GM18526 (cell line): ENCODE measurements around the gene BFAR.

Experiments used
- POLR2A ChIP-seq: IDR thresholded peaks from 3 replicates; pipeline ENCODE4 v1.6.1; 2011; ENCODE audit not compliant: insufficient read length; ENCODE audit errors: extremely low read depth

BFAR gene

GRCh38 chr16:14632693-14633569 lies at the start of gene BFAR:
TSS of gene BFAR (plus strand) at chr16:14632951. CDS start at chr16:14644347, 11,396 bp downstream.
- peak; percentile 99 for TF ChIP-seq POLR2A

- no peak for TF ChIP-seq POLR2A
Observed at GRCh38 chr16:14585287-14585686, 47.5 kb upstream of the BFAR start.

GRCh38 chr16:14586637-14587305 lies 46.0 kb upstream of the BFAR start:
- TF ChIP-seq POLR2A = no peak

- TF ChIP-seq POLR2A = no peak
Observed at GRCh38 chr16:14600164-14600563, 32.6 kb upstream of the BFAR start.

GRCh38 chr16:14602443-14602963 lies 30.2 kb upstream of the BFAR start:
- TF ChIP-seq POLR2A = no peak

GRCh38 chr16:14606102-14606501 lies 26.6 kb upstream of the BFAR start:
- TF ChIP-seq POLR2A = no peak

- no peak for TF ChIP-seq POLR2A
Observed at GRCh38 chr16:14608111-14608566, 24.6 kb upstream of the BFAR start.

- no peak for TF ChIP-seq POLR2A
Observed at GRCh38 chr16:14608604-14609003, 24.1 kb upstream of the BFAR start.

GRCh38 chr16:14609716-14610115 lies 23.0 kb upstream of the BFAR start:
- no peak for TF ChIP-seq POLR2A

GRCh38 chr16:14611660-14612059 lies 21.1 kb upstream of the BFAR start:
- no peak for TF ChIP-seq POLR2A

GRCh38 chr16:14613991-14614390 lies 18.8 kb upstream of the BFAR start:
- TF ChIP-seq POLR2A = no peak

- TF ChIP-seq POLR2A = no peak
Observed at GRCh38 chr16:14616280-14616679, 16.5 kb upstream of the BFAR start.

GRCh38 chr16:14618566-14618965 lies 14.2 kb upstream of the BFAR start:
- TF ChIP-seq POLR2A = no peak

- TF ChIP-seq POLR2A = no peak
Observed at GRCh38 chr16:14627078-14627477, 5.7 kb upstream of the BFAR start.

- no peak for TF ChIP-seq POLR2A
Observed at GRCh38 chr16:14628806-14629611, 3.7 kb upstream of the BFAR start.
